OCI-M2 (cell line): Measurements from ENCODE around the gene UBE3A.
"Not testable (repeated sequence)": the region's sequence is repeated elsewhere in the genome, so short reads cannot be mapped to it uniquely, and the experiment has no call there.

Source experiments
- DNase-seq: peaks from one replicate; lab custom pipeline; 2025; ENCODE audit not compliant: unreplicated experiment; lab: John Stamatoyannopoulos, UW

Gene UBE3A

DNA sequence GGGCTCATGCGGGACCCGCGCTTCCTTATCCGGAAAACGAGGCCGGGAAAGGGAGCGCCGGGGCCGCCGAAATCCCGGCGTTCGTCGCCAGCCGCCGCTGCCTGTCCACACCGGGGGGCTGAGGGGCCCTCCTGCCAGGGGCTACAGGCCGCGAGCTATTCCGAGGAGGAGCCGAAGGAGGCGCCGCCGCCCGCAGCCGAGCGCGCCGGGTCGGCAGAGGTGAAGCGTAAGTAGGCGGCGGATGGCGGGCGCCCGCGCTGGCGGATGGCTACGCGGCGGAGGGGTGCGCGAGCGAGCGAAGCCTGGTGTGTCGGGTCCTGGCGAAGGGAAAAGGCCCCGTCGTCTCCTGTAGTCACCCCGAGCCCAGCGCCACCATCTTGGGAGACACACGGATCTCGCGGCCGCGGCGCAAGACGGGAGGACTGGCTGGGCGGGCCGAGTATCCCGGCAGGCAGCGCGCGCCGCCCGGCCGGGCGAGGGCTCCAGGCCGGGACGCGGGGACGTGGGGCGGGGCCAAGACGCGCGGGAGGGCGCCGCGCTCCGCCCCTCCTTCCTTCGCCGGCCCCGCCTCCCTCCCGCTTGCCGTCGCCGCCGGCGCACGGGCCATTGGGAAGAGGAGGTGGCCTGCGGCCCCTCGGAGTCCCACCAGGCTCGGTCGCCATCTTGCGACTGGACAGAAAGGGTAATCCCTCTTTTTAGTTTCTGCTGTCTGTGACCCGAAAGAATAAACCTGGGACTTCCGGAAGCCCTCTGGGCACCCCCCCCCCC is at the start of gene UBE3A:
UBE3A (minus strand) TSS at position 424 of the 768 bp plus-strand sequence. CDS start 29,917 bp downstream, outside the sequence.
- peak; percentile 35 for DNase-seq

GRCh38 chr15:25487226-25487884 is 48.5 kb upstream of the UBE3A start:
- DNase-seq = no peak

- no peak for DNase-seq
These were observed 47.2 kb upstream of the UBE3A start for GRCh38 chr15:25486051-25486450.

- no peak for DNase-seq
These were observed 42.5 kb upstream of the UBE3A start for GRCh38 chr15:25481208-25481859.

DNA sequence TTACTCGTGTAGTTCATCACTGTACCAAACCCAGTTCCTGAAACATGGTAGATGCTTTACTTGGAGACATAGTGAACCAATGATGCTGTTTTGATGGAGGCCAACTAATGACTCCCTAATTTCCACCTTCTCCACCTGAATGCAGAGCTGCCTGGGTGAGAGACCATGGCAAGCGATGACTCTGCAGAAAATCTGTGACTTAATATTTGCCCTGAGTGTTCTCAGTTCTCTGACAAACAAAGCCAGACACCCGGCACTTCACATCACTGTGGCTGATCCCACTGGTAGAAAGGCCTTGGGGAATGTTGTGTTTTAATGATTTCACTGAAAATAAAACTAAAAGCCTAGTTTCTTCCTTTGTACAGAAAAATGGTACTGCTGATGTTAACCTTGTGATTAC is 39.5 kb upstream of the UBE3A start:
- no peak for DNase-seq

- DNase-seq = no peak
These were observed 39.0 kb upstream of the UBE3A start for GRCh38 chr15:25477816-25478215.

- DNase-seq = no peak
These were observed 35.4 kb upstream of the UBE3A start for GRCh38 chr15:25474251-25474650.

DNA sequence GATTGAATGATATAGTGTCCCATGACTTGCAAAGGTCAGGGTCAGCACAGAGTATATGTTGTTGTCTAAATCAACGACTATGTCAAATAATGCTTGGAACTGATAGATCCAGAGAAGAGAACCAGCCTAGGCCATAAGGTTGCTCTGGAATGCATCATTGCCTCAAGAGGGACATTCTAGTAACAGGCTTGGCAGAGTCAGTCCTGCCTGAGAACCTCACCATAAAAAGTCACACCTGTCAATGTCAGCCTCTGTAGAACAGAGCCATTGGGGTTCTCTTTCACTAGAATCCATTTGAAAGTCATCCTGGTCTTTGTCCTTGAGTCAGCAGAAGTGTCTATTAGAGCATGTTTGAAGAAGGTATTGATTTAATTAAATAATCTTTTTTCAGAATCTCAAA is 31.4 kb upstream of the UBE3A start:
- no peak for DNase-seq

DNA sequence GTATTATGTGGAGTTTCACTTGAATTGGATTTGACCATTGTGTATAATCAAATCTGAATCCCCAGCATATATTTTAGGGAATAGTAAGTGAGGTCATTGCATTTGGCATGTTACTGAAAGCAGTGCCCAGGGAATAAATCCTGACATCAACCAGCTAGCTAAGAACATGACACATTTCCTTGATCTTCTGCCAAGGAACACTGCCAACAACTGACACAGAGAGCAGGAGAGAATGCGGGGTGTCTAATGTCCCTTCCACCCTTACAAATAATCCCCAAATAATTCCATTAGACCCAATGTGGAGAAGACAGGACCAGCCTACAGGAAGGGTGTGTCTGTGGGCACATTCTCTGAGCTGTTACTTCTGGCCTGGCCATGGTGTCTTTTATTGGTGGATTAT is 30.6 kb upstream of the UBE3A start:
- no peak for DNase-seq

DNA sequence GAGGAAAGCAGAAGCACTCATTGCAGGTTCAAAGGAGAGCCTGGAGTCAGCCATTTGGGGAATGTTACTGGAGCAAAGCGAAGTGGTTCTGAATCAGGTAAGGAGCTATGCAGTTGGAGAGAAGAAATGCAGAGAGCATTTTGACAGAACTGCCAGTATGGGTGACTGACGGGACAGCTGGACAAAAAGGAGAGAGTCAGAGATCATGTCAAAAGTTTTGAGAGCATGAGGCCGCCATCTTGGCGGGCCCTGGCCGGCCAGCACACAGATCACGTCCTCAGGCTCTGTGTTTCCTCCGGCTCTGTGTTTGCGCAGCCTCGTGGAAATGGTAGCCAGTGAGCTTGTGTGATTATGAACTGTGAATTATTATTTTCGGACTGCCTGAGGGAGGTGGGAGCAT is 29.8 kb upstream of the UBE3A start:
- DNase-seq = no peak

DNA sequence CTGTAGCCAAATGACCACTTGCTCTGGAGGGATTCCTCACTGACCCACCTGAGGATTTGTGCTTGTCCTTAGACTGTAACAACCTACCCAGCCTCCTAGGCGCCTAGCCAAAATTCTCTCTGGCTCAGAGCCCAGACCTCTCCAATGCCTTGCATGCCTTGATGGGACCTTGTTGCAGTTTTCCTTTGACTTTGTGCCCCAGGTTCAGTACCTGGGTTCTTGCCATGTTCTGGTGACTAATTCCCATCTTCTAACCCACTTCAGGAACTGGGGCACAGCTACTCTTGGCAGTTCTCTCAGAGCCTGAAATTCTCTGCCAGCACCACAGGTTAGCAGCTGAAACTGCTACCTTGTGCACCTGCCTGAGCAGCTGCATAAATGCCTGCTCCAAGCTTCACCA is 27.0 kb upstream of the UBE3A start:
- no peak for DNase-seq

DNA sequence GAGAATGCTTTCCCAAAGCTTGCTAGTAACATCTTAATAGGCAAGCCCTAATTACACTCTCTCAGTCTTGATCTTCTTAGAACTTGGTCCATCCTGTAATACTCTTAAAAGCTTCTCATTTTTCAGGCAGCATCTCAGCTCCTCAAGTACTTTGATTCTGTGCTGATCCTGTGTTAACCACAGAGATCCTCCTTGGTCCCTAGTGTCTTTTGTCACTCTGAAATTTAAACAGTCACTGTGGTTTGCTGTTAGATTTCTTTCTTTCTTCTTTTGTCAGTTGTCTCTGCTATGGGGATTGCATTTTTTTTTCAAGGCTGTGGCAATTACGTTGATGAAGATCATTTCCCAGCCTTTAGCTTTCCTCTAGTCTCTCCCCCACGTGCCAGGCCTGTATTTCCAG is 26.0 kb upstream of the UBE3A start:
- no peak for DNase-seq

GRCh38 chr15:25464383-25464782 is 25.6 kb upstream of the UBE3A start:
- DNase-seq = no peak

DNA sequence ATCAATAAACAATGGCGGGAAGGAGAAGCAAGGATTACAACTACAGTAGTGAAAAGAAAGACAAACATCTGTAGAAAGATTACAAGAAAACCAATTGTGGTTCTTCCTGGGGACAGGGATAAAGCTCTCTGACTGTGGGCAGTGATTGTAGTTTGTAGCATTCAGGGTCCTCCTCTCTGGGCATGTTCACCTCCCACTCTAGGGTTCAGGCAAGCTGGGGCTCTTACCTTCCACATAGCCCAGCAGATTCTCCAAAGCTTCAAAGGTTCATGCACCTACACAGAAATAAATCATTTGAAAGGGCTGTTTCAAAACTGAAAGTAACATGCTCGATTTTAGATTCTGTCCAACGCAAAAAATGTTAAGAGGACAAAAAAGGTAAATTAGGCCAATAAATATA is 17.4 kb upstream of the UBE3A start:
- DNase-seq = no peak

DNA sequence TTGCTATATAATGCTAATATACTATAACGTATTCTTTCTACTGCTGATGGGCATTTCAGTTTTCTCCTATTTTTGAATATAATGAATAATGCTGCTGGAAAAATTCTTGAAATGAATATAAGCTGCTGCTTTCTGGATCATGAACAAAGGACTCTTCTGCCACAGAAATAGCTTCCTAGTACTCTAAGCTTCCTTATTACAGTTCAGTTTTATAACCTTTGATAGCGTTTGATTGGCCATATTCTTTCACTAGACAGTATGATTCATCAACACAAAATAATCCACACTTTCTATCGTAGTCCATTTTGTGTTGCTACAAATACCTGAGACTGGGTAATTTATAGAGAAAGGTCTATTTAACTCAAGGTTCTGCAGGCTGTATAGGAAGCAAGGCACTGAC is 16.4 kb upstream of the UBE3A start:
- no peak for DNase-seq

GRCh38 chr15:25454771-25455170 is 15.9 kb upstream of the UBE3A start:
- DNase-seq = no peak

DNA sequence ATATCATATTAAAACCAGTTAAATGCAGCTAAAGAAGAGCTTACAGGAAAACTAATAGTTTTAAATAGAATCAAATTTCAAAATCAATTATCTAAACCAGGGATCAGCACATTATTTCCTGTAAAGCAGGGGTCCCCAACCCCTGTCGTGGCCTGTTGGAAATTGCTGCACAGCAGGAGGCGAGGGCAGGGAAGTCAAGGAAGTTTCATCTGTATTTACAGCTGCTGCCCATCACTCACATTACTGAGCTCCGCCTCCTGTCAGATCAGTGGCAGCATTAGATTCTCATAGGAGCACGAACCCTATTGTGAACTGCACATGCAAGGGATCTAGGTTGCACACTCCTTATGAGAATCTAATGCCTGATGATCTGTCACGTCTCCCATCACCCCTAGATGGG is 14.4 kb upstream of the UBE3A start:
- not testable (repeated sequence) for DNase-seq

- no peak for DNase-seq
These were observed 12.7 kb upstream of the UBE3A start for GRCh38 chr15:25451501-25451900.

DNA sequence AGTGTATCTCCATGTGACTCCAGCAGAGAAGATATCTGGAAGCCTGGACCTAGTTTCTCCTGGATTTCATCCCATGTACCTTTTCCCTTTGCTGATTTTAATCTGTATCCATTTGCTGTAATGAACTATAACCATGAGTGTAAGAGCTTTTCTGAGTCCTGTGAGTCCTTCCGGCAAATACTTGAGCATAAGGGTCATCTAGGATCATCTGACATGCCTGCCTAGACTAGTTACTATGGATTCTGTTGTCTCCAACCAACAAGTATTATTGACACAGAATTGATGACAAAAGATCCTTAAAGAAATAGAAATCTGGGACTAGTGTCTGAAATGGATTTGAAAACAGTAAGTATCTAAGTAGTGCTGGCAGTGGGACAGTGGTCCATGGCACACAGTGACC is 11.3 kb upstream of the UBE3A start:
- DNase-seq = no peak

DNA sequence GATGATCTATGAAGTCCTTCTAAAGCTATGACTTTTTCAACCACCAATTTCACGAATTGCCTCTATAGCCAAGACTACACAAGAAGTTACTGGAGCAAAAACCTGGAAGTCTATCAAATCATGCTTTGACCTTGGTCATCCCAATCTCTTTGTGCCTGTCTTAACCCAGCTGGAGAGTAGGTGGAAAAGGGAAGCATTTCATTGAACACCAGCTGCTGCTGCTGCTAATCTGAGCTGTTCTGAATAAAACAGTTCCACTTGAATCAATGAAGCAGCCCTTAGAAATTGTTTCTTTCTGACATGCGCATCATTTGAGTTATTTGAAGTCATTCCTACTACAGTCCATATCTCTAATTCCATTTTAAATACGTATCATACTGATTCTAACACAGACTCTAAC is 7.3 kb upstream of the UBE3A start:
- no peak for DNase-seq

DNA sequence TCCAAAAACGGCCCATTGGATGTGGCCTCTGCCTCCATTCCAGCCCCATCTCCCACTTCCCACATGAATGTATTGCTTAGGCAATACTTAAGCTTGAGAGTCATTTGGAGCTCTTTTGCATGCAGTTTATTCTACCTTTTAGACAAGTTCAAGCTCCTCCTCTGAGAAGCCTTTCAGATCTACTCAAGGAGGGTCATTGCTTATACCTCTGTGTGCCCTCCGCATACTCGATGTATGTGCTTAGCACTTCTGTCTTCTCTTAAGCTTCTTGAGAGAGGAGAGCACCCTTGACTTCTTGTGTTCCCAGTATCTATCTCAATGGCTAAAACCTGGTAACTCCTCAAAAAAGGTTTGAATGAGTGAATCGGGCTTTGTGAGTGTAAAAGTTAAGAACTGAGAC is 6.6 kb upstream of the UBE3A start:
- no peak for DNase-seq

- DNase-seq = no peak
These were observed 2.3 kb upstream of the UBE3A start for GRCh38 chr15:25441111-25441510.
